Astrocyte of the spinal cord (primary cell): ENCODE data around the gene PLEKHG5.
"Not testable (repeated sequence)": the region's sequence is repeated elsewhere in the genome, so short reads cannot be mapped to it uniquely, and the experiment has no call there.

Experiments used
- DNase-seq: peaks from one replicate; pipeline ENCODE4 v3.0.0; 2011; ENCODE audit warnings: low read depth, low spot score
- H3K4me3 ChIP-seq: 2 replicates; pipeline ENCODE4 v1.5.1; 2011; ENCODE audit warnings: low read depth, mild to moderate bottlenecking, low read length, moderate library complexity
- in situ Hi-C: cut with HindIII; loops from 2 replicates; pipeline ENCODE4 v1.10.0; 2017; ENCODE audit warnings: low sequenced_read_pairs
- TF ChIP-seq, protein P1 (sequence below): IDR thresholded peaks from 2 replicates; pipeline ENCODE4 v1.5.1; 2012; ENCODE audit warnings: low read depth, mild to moderate bottlenecking, low read length, inconsistent platforms

Gene PLEKHG5

DNA sequence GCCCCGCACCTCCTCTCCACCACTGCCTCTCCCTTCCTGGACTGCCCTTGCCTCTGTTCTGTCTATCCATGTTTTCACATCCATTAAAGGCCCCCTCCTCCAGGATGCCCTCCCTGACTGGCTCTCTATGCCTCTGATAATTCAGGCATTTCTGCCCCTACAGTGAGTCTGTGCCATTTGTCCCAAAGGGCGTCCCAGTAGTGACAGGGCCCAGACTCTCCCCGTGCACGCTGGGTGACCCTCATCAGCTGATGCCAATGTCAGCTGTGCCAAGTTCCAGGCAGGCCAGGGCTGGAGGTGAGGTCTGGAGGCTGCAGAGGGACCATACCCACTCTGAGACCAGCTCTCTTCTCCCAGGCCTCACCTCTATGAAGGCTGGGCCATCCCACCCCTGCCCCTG, 3.2 kb upstream of the PLEKHG5 start:
- in situ Hi-C loops = no loop called here
- no peak for DNase-seq
- TF ChIP-seq, protein P1, sequence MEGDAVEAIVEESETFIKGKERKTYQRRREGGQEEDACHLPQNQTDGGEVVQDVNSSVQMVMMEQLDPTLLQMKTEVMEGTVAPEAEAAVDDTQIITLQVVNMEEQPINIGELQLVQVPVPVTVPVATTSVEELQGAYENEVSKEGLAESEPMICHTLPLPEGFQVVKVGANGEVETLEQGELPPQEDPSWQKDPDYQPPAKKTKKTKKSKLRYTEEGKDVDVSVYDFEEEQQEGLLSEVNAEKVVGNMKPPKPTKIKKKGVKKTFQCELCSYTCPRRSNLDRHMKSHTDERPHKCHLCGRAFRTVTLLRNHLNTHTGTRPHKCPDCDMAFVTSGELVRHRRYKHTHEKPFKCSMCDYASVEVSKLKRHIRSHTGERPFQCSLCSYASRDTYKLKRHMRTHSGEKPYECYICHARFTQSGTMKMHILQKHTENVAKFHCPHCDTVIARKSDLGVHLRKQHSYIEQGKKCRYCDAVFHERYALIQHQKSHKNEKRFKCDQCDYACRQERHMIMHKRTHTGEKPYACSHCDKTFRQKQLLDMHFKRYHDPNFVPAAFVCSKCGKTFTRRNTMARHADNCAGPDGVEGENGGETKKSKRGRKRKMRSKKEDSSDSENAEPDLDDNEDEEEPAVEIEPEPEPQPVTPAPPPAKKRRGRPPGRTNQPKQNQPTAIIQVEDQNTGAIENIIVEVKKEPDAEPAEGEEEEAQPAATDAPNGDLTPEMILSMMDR = no peak
- H3K4me3 ChIP-seq = no peak overlapping the region

- H3K4me3 ChIP-seq, in situ Hi-C loops, DNase-seq: not testable (repeated sequence)
Measured at GRCh38 chr1:6493834-6494223, 2.4 kb upstream of the PLEKHG5 start.

GRCh38 chr1:6491966-6492365, 499 bp upstream of the PLEKHG5 start:
- TF ChIP-seq, protein P1 = no peak
- in situ Hi-C loops = no loop called here

GRCh38 chr1:6491081-6491449, 402 bp downstream of the PLEKHG5 start:
- no peak for DNase-seq
- TF ChIP-seq, protein P1 = no peak
- peak overlapping the region; percentile 89 for H3K4me3 ChIP-seq
- in situ Hi-C loops = no loop called here

More at GRCh38 chr1:6491966-6492365, 499 bp upstream of the PLEKHG5 start:
- no peak for DNase-seq
- peak overlapping the region; percentile 89 for H3K4me3 ChIP-seq

DNA sequence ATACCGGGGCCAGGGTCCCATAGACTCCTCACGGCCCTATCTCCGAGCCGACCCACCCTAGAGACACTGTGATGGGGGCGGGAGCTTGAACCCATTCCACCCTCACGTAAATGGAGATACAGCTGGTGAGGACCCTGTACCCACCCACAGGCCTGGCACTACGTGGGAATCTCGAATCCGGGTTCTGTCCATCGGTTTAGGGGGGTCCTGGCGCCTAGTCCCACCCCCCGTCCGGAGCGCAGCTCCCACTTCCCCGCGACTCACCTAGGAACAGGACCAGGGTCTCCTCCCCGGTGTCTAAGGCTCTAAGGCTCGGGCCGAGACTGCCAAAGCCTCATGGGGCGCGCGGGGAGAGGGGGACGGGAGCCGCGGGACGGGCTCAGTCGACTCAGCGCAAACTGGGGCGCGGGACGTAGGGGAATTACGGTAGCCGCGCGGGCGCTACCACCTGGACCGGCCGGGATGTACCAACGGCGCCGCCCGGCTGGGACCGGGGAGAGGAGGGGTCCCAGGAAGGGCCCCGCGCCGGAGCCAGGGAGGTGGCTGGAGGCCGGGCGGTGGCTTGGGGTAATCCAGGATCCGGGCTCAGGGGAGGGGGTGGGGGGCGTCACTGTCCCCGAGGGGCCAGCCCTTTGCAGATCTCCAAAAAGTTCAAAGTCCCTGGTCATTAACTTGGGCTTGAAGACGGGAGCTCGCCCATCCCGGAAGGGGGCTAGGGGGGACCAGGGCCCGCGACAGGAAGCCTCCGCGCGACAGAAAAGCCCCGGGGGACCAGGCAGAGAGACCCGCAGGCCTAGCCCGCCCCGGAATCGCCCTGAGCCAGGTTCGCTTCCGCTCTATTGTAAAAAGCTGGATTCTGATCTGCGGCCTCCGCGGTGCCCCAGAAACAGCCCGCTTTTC, 1.0 kb downstream of the PLEKHG5 start:
- peak; percentile 81 for DNase-seq
- in situ Hi-C loops = no loop called here

GRCh38 chr1:6489799-6490180, 1.7 kb downstream of the PLEKHG5 start:
- in situ Hi-C loops = no loop called here
- TF ChIP-seq, protein P1 = peak; percentile 96
- DNase-seq = peak; percentile 75
- H3K4me3 ChIP-seq = peak overlapping the region; percentile 89

More for the DNA sequence above, 1.0 kb downstream of the PLEKHG5 start:
- peak overlapping the region; percentile 89 for H3K4me3 ChIP-seq
- TF ChIP-seq, protein P1 = no peak

GRCh38 chr1:6489383-6489765, 2.1 kb downstream of the PLEKHG5 start:
- peak overlapping the region; percentile 89 for H3K4me3 ChIP-seq
- in situ Hi-C loops = no loop called here
- DNase-seq = no peak
- TF ChIP-seq, protein P1 = no peak
